H1 (cell line): ENCODE results near the gene MXRA7. TPM values are rescaled to one million over a fixed set of nuclear protein-coding genes. Genes with fewer than 3 reads are reported as not detected.

Experiments
- EZH2 ChIP-seq: fragments of 200-600 bp; sonication (generic); IDR thresholded peaks from 2 replicates; pipeline ENCODE4 v1.7.1; 2012; ENCODE audit warnings: low read depth, mild to moderate bottlenecking, moderate library complexity, low read length, inconsistent platforms; ENCODE audit not compliant: severe bottlenecking
- KDM5A ChIP-seq: fragments of 200-600 bp; IDR thresholded peaks from 2 replicates; pipeline ENCODE4 v1.7.1; 2012; ENCODE audit warnings: mild to moderate bottlenecking, low read length, inconsistent platforms, mixed read lengths
- NANOG ChIP-seq: IDR thresholded peaks from 2 replicates; pipeline ENCODE4 v1.6.1; 2011; ENCODE audit warnings: low read length, low read depth, mild to moderate bottlenecking, inconsistent platforms; ENCODE audit not compliant: insufficient read depth, poor library complexity, severe bottlenecking
- SIRT6 ChIP-seq: IDR thresholded peaks from one replicate; pipeline ENCODE4 v1.7.1; 2012; ENCODE audit warnings: low read length, inconsistent platforms
- SUZ12 ChIP-seq: fragments of 200-600 bp; sonication (generic); IDR thresholded peaks from 2 replicates; pipeline ENCODE4 v1.6.1; 2012; ENCODE audit warnings: mild to moderate bottlenecking, inconsistent platforms, low read length, moderate library complexity, mixed read lengths
- polyA plus RNA-seq, 7 experiments: library from polyadenylated mRNA; depleted of rRNA in 3 of 7; stranded (reverse) in 5 of 7; unstranded in 2 of 7; fragments of >200 nt in 5 of 7; fragments of 200-250 nt in 2 of 7; gene quantifications; 1 replicate in 5 of 7; 2 replicates in 1 of 7; 4 replicates in 1 of 7; pipeline versions ENCODE4 v1.2.1 to v1.2.3, GENCODE V29; 2011 to 2013; ENCODE audit warnings: missing spikeins in 2 of 7, mixed read lengths in 2 of 7
- total RNA-seq: library from RNA; stranded (reverse); fragmentation: NEBNext Ultra II Directional; extraction: Animal tissue kit (Norgen Biotek cat#: 25700); gene quantifications from 2 replicates; pipeline ENCODE4 v1.2.1, GENCODE V29; 2021

Gene MXRA7
- total and polyA plus RNA-seq, 2 of the 8 experiments (the other 6 are each of a cell fraction or from before 2014, with no cell fraction given): 17.8 to 26.6 TPM

- no peak for TF ChIP-seq NANOG
- no peak for TF ChIP-seq EZH2
- no peak for TF ChIP-seq KDM5A
- no peak for TF ChIP-seq SIRT6
- TF ChIP-seq SUZ12: no peak
These were observed 25.8 kb upstream of the MXRA7 start (continued) for GRCh38 chr17:76736349-76737081.
